ENCODE measurements around the gene SNCB.

GRCh38 chr5:176625512-176625911 lies 4.8 kb downstream of the SNCB start:
- TF ChIP-seq POLR2AphosphoS5 (IDR thresholded peaks at IDR 0.05; ENCODE audit: low read depth, low read length): no peak
- no peak for TF ChIP-seq REST (IDR thresholded peaks at IDR 0.05; ENCODE audit: insufficient read depth in 1 of 2, low read depth in 2 of 2, low read length in 2 of 2)

Measured in PFSK-1 (cell line).